Urothelium cell line (cell line): ENCODE measurements around the gene ZC3H10.
A peak's percentile ranks its signal among the peaks of the same experiment; 100 is the strongest.
"Not testable (repeated sequence)": the region's sequence is repeated elsewhere in the genome, so short reads cannot be mapped to it uniquely, and the experiment has no call there.

Experiments
- DNase-seq: peaks from one replicate; pipeline ENCODE4 v3.0.0; 2011; ENCODE audit warnings: low spot score, mixed read lengths
- FAIRE-seq: peaks from 2 replicates; lab custom pipeline; 2011; peaks lifted over from hg19 to GRCh38; lab: Jason Lieb, UNC

The ZC3H10 gene

DNA sequence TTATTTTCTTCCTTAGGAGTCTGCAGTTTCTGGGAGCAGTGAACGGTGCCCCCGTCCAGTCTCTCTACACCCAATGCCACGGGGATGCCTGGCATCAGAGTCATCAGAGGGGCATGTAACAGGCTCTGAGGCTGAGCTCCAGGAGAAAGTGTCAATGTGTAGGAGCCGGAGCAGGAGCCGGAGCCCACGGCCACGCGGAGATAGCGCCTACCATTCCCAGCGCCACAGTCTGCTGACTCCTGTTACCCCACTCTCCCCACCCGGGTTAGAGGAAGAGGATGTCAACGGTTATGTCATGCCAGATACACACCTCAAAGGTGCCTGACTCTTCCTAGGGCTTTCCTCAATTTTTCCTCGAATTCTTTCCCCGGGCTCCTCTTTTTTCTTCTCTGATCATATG is 17.0 kb upstream of the ZC3H10 start:
- FAIRE-seq = no peak
- DNase-seq = no peak

DNA sequence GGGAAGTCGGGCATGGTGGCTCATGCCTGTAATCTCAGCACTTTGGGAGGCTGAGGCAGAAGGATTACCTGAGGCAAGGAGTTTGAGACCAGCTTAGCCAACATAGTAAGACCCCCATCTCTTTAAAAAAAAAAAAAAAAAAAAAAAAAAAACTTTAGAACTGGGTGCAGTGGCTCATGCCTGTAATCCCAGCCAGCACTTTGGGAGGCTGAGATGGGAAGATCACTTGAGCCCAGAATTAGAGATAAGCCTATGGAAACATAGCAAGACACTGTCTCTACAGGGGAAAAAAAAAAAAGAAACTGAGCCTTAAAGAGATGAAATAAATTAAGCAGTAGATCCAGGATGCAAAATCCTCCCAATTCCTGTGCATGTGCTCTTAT is 15.4 kb upstream of the ZC3H10 start:
- DNase-seq = no peak
- FAIRE-seq = no peak

DNA sequence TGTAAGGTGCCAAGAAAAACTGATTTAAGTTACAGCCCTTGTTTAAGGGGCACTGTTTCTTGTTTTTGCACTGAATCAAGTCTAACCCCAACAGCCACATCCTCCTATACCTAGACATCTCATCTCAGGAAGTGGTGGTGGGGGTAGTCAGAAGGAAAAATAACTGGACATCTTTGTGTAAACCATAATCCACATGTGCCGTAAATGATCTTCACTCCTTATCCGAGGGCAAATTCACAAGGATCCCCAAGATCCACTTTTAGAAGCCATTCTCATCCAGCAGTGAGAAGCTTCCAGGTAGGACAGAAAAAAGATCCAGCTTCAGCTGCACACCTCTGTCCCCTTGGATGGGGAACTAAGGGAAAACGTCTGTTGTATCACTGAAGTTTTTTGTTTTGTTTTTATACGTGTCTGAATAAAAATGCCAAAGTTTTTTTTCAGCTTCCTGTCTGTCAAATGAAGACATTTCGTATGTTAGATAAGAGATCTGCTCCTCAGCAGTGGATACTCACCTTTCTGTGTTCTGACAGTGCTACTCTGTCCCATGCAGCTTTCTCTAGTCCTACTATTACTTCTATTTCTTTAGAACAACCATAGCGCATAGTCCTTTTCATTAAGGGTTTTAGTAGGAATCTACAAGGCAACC is 14.9 kb upstream of the ZC3H10 start:
- DNase-seq (no peak), FAIRE-seq (no peak)

DNA sequence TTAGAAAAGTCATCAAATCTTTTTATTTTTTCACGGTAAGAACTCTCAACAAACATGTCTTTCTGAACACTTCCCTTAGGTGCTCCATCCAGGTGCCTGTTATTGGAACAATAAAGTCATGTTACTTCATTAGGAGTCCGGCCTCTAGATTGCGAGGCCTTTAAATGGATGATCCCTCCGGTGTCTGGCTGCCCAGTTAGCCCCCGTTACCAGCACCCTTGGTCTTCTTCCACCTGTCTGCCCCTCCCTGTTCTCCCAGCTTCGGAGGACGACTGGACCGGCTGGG is 14.3 kb upstream of the ZC3H10 start:
- DNase-seq = no peak
- no peak for FAIRE-seq

DNA sequence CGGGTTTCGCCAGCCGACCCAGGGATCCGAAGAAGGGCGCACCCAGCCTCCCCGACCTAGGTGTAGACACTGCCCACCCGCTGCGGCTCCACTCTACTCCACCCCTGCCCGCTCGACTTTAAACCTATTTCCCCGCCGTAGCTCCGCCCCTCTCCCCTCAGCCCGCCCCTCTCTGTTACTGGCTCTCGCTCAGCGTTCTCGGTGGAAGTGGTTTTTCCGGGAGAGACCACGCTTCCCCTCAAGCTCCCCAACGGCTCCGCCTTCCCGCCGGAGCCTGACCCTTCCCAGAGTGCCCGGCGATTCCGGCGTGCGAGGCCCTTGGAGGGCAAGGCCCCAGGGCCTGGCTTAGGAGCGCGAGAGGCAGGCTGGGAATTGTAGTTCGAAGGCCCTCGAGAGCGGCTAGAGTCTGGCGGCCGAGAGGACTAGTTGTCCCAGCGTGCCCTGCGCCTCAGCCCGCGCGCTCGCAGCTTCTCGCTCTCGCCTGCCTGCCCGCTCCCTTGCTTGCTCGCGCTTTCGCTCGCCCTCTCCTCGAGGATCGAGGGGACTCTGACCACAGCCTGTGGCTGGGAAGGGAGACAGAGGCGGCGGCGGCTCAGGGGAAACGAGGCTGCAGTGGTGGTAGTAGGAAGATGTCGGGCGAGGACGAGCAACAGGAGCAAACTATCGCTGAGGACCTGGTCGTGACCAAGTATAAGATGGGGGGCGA is 13.8 kb upstream of the ZC3H10 start, which contains the start of gene PA2G4:
Gene PA2G4, plus strand, starts transcription at position 451 of the 706 bp plus-strand sequence. Its CDS starts 179 bp downstream, at position 630.
- FAIRE-seq (no peak), DNase-seq (peak; percentile 98)

DNA sequence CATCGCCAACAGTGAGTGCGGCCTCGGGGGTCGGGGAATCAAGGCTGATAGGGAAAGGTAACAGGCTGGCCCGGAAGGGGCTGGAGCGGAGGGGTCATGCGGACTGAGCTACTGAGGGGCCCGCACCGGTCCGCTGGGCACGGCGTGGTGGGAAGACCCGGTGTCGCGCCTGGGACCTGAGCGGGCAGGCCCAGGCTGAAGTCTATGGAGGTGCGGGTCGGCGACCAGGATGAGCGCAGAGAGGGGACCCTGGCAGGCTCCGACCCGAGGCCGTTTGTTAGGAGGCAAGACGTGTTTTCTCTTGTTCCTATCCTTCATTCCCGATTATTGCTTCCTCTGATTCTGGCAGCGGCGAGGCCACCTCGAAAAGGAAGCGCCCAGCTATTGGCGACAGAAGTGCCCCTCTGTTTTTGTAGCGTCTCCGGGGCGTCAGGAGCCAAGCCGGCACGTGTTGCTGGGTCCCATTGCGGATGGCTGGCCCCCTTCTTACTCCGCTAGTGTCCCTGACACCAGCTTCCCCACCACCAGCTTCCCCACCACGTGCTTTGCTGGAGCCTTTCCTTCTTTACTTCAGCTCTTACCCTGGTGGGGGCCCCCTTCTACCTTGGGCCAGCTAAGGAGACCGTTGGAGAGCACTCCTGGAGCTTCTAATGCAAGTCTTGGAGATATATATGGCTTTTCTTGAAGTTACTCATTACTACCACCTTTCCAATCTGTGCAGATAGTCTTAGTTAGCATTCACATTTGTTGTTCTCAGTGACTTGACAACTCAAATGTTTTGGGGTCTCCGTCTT is 13.1 kb upstream of the ZC3H10 start:
- DNase-seq (no peak), FAIRE-seq (no peak)

DNA sequence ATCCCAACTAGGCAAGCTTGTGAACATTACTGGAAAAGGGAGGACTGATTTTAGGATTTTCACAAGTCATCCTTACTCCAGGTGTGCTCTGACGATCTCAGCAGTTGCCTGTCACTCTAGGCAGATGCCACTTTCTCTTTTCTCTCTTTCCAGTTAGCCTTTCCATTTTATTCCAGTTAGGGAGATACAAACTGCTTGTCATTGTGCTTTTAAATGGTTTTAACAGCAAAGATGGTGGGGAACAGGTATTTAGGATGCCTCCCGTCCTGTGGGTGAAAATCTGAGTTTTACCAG is 12.5 kb upstream of the ZC3H10 start:
- no peak for FAIRE-seq

DNA sequence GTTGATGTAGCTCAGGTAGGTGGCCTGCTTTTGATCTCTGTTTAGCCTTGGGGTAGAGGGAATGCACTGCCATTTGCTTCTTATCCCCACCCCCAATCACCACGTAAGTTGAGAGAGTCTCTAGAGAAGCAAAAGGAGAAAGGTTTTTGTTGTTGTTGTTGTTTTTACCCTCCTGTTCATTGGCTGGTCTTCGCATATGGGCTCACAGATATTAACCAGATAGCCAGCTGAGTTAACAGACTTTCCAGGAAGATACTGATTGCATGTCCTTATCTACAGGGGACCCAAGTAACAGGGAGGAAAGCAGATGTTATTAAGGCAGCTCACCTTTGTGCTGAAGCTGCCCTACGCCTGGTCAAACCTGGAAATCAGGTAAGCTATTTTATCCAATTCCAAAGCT is 10.8 kb upstream of the ZC3H10 start:
- FAIRE-seq (no peak), DNase-seq (no peak)

More for the DNA sequence above, 12.5 kb upstream of the ZC3H10 start:
- no peak for DNase-seq

DNA sequence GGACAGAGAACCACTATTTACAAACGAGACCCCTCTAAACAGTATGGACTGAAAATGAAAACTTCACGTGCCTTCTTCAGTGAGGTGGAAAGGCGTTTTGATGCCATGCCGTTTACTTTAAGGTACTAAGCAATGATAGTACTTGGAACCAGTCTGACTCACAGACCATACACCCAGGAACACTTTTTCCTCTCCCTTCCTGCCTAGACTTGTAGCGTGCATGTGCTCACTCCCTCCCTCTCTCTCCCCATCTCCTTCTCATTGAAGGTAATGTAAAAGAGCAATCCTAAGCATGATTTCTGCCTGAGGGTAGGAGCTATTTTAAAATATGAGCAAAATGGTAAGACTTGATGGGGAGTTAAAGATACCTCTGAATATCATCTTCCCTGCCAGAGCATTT is 7.5 kb upstream of the ZC3H10 start:
- FAIRE-seq = no peak
- no peak for DNase-seq

DNA sequence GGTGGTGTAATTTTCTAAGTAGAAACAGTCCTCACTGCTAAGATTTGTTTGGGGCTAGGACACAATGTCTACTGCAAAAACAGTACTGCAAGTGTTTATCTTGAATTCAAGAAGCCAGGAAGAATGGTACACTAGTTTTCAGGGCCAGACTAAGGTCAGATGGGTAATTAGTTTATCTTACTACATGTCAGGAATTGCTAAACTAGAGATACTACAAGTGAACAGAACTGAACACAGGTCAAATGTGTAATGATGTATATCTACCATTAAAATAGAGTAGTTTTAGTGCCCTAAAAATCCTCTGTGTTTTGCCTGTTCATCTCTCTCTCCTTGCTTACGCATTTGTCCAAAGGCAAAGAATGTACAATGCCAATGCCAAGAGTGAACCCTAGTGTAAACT is 4.0 kb upstream of the ZC3H10 start:
- DNase-seq (no peak), FAIRE-seq (no peak)

DNA sequence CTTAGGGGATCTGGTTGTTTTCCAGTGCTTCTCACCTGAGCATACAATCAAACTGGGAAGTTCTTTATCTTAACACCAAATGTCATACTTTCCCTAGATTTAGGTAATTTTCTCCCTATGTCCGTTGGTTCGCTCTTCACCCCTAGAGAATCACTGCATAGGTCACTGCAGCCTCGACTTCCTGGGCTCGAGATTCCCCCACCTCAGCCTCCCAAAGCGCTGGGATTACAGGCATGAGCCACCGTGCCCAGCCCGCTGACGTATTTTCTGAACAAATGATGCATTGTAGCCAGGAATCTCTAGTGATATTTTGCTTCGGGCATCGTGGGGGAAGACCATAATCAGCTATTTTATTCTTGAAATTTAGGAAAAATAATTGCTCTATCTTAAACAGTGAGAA is 2.7 kb upstream of the ZC3H10 start:
- DNase-seq (no peak), FAIRE-seq (no peak)

DNA sequence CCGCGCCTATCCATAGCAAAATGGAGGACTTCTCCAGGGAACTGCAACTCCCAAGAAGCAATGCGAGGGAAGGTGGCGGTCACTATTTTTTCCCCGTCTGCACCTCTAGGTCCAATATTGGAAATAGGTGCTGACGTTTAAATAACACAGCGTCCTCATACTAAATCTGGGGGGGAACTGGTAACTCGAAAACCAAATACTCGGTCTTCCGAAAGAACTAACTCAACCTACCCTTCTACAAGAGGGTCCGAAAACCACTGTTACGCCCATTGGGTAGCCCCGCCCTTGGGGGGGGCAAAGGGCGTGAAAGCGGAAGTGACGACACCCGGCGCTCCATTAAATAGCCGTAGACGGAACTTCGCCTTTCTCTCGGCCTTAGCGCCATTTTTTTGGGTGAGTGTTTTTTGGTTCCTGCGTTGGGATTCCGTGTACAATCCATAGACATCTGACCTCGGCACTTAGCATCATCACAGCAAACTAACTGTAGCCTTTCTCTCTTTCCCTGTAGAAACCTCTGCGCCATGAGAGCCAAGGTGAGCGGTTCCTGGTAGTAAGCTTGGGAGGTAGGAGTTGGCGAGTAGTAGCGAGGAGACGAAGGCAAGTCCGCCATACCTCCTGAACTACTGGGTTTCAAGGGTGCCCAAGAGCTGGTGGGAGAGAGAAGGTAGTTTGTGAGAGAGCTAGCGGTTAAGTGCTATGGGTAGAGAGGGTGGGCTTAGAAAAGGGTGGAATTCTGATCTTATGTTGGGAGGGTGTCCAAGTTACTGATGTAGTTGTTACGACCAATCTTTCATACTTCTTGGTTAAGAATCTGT is 1.6 kb upstream of the ZC3H10 start, which contains the start of gene RPL41:
Gene RPL41, plus strand, starts transcription at position 367 of the 815 bp plus-strand sequence.
- peak; percentile 81 for DNase-seq
- FAIRE-seq = no peak

DNA sequence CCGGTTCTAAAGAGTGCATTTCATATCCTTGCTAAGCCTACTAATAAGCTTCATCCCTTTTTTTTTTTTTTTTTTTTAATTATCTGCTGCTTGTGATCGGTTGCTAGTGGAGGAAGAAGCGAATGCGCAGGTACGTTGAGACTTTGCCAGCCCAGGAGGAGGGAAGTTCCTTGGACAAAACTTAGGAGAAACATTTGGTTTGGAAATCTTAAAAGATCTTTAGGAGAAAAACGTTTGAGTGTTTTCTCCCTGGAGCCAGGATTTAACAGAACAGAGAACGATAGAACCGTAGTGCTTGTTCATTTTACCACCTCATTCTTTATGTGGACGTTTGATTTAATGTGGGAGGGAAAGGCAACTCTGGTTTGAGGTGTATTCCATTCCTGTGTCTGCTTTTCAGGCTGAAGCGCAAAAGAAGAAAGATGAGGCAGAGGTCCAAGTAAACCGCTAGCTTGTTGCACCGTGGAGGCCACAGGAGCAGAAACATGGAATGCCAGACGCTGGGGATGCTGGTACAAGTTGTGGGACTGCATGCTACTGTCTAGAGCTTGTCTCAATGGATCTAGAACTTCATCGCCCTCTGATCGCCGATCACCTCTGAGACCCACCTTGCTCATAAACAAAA is 872 bp upstream of the ZC3H10 start:
- not testable (repeated sequence) for DNase-seq

DNA sequence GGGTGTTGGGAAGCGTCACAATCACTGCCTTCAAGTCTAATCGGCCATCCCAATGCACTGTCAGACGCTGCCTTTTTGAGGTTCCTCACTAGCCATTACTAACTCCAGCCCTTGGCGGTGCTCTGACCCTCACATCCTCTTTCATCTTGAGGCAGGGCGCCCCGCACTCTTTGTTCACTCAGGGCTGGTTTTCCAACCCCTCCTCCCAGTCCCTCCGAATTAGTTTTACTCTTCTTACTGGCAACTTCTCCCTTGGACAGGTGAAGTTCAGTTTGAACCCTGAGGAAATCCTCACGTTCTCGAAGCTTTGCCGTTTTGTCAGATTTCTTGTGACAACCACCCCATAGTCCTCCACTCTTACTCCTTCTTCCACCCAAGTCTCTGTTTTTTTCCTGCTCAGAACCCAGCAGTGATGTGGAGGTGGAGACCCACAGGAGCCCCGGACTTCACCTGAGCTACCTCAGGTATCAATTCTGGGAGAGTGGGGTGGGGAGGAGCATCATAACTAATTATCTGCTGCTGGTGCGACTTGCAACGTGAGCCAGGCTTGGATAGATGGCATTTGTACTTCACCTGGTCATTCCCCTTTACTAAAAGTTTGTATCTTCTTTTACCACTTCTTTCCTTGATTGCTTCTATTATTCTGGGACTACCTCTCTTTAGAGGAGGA is 757 bp downstream of the ZC3H10 start:
- FAIRE-seq (no peak), DNase-seq (no peak)

More for the DNA sequence above, 872 bp upstream of the ZC3H10 start:
- FAIRE-seq = not testable (repeated sequence)

DNA sequence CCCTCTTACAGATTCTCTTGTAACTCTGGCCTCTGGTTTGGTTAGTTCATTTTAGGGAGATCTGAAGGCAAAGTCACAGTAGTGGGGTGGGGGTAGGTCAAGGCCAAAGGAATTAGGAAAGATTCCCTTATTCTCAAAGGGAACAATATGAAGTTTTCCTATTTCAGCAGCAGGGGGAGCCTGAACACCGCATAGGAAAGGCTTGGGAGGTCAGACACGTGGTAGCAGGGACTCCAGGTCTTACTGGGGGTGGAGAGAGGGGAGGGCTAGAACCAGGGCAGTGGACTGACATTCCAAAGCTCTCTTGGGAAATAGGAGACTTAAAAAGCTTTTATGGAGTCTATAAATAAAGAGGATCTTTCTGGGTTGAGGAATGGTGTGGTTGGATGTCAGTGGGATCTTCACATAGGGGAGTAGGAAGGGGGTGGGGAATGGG is 1.3 kb downstream of the ZC3H10 start:
- peak; percentile 78 for DNase-seq
- FAIRE-seq = no peak

DNA sequence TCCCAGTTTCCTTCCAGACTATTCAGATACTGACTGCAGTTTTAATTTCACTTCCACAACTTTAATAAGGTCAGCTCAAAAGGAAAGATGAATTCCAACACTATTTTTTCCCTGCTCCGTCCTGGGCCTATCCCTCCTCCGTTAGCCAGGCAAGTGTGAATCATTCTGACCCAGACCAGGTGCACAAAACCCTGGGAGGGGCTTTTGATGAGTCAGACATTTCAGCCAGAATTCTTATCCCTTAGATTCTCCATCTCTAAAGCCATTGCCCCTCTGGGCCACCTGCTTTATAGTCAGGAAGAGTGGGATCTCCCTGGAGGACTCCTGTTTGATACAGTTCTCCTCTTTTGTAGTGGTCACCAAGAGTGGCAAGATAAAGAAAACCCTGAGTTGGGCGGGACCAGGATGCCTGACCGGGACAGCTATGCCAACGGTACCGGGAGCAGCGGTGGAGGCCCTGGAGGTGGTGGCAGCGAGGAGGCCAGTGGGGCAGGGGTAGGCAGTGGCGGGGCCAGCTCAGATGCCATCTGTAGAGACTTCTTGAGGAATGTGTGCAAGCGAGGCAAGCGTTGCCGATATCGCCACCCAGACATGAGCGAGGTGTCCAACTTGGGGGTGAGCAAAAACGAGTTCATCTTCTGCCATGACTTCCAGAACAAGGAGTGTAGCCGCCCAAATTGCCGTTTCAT is 2.2 kb downstream of the ZC3H10 start:
- FAIRE-seq = no peak
- peak; percentile 56 for DNase-seq

DNA sequence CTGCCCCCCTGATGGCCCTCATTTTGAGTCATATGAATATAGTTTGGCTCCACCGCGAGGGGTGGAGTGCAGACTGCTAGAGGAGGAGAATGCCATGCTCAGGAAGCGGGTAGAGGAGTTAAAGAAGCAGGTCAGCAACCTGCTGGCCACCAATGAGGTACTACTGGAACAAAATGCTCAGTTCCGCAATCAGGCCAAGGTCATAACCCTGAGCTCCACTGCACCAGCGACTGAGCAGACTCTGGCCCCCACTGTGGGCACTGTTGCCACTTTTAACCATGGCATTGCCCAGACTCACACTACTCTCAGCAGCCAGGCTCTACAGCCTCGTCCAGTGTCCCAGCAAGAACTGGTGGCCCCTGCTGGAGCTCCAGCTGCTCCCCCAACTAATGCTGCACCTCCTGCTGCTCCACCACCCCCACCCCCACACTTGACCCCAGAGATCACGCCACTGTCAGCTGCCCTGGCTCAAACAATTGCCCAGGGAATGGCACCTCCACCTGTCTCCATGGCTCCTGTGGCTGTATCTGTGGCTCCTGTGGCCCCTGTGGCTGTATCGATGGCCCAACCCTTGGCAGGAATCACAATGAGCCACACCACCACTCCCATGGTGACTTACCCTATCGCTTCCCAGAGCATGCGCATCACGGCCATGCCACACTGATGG is 3.3 kb downstream of the ZC3H10 start:
- no peak for FAIRE-seq
- no peak for DNase-seq

DNA sequence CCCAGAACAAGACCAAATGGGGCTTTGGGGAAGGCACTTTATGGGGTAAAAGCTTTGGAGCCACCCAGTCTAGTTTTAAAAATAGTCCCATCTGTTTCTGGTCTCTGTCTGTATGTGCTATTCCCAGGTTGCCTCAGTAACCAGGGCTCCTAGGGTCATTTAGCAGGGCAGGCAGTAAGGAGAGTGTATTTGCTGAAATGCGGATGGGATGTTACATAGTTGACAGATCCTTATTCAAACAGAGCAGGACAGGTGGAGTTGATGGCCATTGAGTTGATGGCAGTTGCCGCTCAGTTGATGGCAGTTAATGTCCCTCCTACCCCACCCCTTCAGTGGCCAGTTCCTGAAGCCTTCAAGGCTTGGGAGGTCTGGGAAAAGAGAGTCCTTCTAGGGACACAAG is 4.6 kb downstream of the ZC3H10 start:
- DNase-seq (no peak), FAIRE-seq (no peak)

DNA sequence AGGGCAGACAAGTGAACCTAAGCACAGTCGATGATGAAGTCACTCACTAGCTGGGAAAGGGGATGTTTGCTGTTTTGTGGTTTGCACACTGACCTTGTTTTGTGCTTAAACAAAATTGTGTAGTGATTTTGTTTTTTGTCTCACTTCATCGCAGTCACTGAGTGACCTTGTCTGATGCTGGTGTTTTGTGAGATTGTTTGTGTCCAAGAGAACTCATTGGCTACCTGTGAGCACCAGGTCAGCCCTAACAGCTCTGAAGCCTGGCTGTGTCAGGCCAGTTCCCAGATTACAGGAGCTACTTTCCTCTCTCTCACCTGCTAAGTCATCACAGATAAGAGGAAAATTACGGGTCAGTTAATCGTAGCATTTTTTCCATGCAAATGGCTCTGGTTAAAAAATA is 6.1 kb downstream of the ZC3H10 start:
- FAIRE-seq = no peak
- no peak for DNase-seq
